Skin of body (tissue), 2 donors: ENCODE measurements around the gene CALML5. TPM values are rescaled to one million over a fixed set of nuclear protein-coding genes. Genes with fewer than 3 reads are reported as not detected.

ENCODE experiments used
- DNase-seq: peaks from one replicate; lab custom pipeline; 2025; lab: John Stamatoyannopoulos, UW
- total RNA-seq: library from RNA; depleted of rRNA; stranded (reverse); fragments of >200 nt; gene quantifications from one replicate; pipeline ENCODE4 v1.2.3, GENCODE V29; 2014

Gene CALML5, protein sequence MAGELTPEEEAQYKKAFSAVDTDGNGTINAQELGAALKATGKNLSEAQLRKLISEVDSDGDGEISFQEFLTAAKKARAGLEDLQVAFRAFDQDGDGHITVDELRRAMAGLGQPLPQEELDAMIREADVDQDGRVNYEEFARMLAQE
- total RNA-seq = 133 TPM

DNA sequence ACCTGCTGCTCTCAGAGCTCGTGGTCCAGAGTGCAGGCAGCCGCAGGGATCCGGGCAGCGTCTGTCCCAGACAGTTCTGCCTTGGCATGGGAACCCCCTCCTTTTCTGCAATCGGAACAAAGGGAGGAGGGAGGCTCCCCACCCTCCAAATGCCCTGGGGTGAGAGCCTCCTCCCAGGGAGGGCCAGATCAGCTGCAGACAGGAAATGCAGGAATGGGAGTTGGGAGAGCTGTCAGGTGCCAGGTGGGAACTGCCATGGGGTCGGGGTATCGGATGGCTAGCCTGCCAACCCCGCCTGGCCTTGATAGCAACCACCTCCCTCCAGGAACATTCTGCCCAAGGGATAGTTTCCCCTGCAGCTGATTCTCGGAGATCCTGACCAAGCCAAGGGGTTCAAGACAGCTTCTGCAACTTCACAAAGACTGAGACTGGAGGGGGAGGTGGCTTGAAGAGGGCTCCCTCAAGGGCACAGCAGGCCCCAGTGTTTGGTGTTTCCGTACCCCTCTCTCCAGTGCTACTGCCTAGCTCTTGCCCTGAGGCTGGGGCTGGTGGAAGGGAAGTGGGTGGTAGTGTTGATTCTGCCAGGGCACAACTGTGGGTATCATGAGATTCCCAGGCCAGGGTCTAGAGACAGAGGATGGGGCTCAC lies at the start of gene CALML5:
TSS of gene CALML5 (minus strand) at position 78 of the 648 bp plus-strand sequence. CDS start 132 bp downstream, outside the sequence.
- no peak for DNase-seq

DNA sequence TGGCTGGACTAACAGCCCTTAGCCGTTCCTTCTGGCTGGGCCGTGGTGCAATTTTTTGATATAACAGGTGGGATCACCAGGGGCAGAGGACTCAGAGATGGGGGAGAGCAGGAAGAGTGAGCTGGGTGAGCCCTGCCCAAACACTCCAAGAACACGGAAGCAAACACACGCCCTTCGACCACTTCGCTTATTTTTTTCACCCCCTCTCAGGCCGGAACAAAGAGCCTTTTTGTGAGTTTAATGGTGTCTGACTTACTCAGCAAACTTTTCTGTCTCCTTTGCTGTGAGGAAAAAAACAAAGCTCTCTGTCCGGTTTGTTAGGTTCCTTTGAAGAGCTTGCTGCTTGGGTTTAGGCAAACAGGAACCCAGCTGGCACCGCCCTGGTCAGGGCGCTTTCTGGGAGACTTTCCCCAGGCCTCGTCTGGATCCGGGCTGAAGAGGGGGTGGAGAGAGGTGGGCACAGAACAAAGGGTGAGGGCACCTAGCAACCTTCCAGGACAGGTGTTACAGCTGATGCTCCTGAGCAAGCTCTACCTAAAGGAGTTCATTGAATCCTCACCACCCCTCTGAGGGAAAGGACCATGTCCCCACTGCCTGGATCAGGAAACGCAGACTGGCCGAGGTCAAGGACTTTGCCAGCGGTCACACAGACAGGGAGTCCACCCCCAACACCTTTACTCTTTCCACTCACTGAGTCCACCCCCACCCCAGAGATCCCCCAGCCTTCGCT lies 48.7 kb upstream of the CALML5 start:
- DNase-seq = no peak

DNA sequence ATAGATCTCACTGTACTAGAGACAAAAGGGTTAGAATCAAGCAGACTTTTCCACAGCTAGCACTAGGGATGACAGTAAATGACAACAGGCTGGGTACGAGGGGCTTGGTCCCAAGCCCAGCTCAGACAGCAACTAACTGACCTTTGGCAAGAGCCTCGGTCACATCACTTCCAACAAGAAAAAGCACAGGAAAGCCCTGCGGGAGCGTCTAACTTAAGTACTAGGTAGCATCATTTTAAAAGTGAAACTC lies 48.2 kb upstream of the CALML5 start:
- DNase-seq = no peak

DNA sequence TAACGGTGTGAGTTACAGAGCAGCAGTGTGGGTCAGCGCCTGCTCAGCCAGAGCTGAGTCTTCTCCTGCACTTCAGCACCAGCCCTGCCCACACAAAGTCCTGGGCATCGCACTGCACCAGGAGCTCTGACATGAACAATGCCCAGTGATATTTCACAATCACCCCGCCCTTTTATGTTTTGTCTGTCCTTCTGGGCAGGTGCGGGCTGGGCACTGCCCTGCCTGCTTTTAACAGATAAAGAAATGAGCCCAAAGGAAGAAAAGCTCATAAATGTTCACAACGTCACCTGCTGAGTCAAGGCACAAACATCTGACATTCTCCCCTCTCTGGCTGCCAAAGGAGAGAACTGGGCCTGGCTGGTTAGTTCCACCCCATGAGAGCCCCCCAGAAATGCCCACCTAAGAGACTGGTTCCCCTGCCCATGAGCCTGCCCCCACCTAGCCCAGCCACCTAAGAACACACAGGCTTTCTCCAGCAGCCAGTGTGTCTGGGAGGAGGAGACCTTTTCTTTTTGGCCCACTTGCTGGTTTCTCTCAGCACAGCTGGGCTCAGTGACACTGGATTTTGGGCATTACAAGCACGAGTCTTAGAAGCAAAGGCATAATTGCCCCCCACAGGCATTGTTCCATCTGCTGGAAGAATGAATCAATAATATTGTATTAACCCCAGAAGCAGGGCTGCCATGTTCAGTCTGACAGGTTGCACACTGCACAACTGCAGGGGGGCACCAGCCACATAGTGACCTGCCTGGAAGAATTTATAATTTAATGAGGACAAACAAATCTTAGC lies 47.7 kb upstream of the CALML5 start:
- DNase-seq = no peak

DNA sequence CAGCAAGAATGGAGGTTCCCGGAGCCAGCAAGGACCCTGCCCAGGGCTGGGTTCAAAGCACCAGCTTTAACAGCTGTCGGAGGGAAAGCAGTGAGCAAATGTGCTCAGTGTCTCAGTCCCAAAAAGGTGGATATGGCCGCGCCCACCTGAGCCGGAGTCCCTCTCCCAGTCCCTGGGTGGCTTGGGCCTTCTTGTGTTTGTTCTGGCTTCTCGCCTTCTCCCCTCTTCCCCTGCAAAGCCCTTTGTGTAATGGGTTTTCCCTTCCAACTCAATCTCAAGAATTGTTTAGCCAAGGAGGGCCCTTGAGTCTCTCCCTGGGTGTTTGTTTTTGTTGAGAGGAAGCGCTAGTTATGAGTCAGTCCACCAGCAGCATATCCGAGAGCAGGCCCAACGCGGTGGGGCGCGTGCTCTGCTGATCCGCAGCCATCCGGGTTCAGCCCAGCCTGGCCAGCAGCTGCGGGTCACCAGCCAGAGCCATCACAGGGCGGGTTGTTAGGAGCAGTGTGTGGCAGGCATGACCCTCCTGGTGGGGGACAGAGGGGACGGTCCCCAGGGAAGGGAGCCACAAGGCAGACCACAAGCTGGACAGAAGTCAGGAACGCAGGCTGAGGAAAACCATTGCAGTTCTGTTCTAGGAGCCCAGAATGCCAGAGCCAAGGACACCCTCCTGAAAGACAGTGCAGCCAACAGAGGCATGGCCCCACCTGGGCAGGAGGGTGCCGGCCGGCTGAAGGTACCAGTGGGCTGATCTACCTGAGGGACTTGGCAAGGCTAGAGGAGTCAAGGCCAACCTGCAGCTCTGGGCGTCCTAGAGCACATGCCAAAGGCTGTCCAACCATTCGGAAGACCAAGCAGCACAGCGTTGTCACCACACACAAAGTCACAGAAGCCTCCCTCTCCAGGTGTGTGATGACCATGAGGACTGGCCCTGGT lies 46.7 kb upstream of the CALML5 start:
- no peak for DNase-seq

DNA sequence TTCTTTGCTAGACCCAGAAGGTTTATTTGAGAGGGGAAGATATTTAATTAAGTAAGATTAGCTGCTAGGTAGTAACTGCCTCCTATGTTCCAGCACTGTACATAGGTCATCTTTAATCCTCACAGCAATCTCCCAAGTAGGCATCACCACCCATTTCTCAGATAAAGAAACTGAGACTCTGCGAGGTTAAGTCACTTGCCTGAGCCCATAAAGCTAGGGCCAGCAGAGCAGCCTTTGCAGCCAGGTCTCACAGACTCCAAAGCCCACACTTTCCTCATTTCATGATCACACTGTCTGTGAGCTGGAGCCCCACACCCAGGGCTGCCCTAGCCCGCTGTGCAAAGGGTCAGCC lies 46.0 kb upstream of the CALML5 start:
- DNase-seq = no peak

DNA sequence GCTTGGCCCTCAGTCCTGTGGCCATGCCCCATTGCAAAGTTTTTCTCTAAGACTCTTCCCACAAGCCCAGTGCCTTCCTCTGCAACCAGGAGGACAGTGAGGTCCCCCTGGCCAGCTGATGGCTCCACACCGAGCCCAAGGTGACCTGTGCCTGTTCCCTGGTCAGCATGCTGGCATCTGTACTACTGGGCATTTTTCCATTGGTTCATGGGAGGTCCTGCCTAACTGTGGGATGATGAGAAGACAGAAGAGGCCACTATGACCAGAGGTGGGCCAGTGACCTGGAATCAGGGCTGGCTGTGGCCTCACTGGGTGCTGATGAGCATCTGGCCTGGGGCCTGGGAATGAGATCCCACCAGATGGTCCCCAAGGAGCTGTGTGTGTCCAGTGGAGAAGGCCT lies 45.6 kb upstream of the CALML5 start:
- no peak for DNase-seq

DNA sequence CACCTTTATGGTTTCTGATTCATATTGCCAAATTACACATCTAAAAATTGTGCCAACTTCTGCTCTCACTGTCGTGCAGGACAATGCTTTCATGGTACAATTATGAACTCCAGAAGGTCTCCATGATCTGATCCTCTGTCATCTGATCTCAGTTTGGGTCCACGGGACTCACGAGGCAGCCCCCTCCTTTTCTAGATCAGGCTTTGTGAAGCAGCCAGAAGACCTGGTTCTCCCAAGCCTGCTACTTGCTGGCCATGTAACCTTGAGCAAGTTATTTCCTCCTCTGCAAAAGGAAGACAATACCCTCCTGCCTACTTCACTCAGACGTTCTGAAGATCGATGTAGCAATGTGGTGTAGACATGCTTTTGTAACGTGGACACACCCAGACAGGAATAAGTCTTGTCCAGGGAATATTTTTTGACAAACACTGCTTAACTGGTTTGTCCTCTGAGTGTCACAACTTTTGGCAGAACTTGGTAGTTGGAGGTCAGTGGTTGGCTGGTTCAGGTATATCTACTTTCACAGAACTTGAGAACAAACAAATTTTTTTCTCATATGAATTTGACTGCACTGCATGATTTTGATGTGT lies 44.9 kb upstream of the CALML5 start:
- DNase-seq = no peak

DNA sequence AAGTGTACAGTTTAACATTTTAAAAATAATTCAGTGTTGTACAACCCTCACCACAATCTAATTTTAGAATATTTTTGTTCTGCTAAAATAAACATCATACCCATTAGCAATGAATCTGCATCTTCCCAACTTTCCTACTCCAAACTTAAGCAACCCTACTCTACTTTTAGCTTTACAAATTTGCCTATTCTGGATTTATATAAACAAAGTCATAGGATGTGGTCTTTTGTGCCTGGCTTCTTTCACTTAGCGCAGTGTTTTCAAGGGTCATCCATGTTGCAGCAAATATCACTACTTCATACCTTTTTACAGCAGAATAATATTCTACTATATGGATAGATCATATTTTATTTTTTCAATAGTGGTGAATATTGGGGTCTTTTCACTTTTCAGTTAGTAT lies 44.3 kb upstream of the CALML5 start:
- no peak for DNase-seq

DNA sequence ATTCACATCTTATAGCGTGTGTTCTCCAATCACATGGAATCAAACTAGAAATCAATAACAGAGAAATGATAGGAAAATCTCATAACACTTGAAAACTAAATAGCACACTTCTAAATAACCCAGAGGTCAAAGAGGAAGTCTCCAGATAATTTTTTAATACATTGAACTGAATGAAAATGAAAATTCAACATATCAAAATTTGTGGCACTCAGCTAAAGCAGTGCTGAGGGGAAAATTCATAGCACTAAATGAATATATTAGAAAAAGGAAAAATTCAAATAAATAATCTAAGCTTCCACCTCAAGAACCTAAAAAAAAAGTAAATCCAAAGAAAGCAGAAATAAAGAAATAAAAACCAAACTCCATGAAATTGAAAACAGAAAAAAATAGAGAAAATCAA lies 42.7 kb upstream of the CALML5 start:
- no peak for DNase-seq

DNA sequence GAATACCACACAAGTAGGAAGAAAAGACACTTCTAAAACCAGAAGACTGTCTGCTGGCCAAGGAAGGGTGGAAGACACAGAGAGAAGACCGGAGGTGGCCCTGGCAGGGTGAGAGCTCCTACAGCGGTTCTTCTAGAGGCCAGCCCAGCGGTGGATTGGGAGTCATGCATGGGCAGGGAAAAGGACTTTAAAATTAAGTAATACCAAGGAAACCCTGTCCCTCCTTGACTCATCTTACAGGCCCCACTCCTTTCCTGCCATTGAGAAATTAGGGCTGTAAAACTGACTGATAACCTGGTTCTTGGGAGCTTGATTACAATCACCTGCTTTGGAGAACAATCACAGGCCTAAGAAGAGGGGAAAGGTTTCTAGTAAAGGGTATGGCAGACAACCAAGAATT lies 41.5 kb upstream of the CALML5 start:
- DNase-seq = no peak

DNA sequence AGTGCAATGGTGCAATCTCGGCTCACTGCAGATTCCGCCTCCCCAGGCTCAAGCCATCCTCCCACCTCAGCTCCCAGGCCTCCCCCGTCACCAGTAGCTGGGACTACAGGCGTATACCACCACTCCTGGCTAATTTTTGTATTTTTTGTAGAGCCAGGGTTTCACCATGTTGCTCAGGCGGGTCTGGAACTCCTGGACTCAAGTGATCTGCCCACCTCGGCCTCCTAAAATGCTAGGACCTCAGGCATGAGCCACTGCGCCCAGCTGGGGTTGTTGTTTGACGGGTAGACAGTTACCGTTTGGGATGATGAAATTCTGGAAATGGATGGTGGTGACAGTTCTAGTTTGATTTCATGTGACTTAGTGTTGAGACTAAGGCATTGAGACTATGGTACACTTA lies 40.7 kb upstream of the CALML5 start:
- no peak for DNase-seq

DNA sequence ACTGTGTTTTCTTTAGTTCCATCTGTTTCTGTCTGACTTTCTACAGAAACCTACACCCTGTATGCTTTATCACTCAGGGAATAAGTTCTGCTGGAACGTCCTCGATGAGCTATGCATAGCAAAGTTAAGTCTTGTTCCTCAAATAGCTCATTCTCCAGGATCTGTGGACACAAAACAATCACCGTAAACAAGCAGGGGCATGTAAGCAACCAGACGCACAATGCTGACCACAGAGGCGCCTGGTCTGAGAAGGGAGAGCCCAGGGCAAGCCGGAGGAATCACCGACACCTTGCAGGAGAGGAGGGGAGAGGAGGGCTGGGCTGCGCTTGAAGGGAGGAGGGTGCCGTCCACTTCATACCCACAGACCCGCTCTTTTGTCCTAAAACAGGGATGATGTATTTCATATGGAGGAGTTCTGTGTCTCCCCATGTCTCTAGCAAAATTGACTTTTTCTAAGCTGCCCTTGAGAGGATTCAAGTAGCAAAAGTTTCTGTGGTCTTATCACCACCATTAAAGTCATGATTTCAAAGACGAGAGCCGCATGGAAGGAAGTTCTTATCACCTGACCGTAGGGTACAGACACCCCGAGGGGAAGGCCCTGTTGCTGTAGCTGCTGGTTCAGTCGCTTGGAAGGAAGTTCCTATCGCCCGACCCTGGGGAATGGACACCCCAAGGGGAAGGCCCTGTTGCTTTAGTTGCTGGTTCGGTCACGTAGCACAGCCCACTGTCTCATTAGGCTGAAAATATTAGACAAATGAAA lies 39.7 kb upstream of the CALML5 start:
- DNase-seq = no peak

DNA sequence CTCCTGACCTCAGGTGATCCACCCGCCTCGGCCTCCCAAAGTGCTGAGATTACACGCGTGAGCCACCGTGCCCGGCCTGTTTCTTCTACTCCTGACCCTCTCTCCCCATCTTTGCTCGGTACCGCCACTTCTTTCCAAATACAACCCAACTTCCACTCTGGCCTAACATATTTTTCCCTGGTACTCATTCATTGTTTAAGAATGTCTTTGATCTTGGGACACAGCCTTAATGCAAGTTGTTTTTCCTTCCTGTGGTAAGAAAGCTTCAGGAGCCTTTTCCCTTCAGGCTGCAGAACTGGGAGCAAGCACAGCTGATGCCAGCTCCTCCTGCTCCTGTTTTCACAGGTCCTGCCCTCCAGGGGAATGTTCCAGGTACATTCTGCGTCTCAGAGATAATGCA lies 39.1 kb upstream of the CALML5 start:
- DNase-seq = no peak

DNA sequence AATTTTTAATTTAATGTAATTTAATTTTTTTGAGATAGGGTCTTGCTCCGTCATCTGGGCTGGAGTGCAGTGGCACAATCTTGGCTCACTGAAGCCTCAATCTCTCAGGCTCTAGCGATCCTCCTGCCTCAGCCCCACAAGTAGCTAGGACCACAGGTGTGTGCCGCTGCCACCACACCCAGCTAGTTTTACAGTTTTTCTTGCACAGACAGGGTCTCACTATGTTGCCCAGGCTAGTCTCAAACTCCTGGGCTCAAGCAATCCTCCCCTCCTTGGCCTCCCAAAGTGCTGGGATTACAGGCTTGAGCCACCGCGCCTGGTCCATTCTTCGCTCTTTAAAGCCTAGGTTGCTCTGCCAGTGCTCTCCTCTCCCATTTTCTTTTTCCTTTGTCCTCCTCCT lies 38.3 kb upstream of the CALML5 start:
- DNase-seq = no peak

DNA sequence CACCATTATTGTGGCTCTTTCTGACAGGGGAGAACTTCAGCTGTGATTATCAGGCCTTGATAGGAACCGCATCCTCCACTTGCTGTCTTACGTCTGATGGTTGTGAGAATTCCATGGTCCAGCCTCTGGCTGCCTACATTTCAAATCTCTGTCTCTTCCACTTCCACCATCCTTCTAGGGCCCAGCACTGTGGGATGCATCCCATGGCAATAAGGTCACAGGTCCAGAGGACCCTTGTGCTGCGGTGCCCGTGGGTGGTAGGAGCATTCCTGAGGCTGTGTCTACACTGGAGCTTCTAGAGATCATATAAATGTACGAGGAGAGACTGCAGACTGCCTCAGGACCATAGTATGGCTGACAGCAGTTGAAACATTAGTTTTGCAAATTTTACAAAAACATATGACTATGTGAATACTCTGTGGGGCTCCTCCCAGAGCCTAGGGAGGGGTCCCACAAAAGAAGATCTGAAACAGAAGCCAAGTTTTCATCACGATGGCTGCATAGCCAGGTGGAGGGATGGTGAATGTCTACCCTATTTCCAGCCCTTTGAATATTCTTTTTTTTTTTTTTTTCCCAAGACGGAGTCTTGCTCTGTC lies 37.2 kb upstream of the CALML5 start:
- no peak for DNase-seq

DNA sequence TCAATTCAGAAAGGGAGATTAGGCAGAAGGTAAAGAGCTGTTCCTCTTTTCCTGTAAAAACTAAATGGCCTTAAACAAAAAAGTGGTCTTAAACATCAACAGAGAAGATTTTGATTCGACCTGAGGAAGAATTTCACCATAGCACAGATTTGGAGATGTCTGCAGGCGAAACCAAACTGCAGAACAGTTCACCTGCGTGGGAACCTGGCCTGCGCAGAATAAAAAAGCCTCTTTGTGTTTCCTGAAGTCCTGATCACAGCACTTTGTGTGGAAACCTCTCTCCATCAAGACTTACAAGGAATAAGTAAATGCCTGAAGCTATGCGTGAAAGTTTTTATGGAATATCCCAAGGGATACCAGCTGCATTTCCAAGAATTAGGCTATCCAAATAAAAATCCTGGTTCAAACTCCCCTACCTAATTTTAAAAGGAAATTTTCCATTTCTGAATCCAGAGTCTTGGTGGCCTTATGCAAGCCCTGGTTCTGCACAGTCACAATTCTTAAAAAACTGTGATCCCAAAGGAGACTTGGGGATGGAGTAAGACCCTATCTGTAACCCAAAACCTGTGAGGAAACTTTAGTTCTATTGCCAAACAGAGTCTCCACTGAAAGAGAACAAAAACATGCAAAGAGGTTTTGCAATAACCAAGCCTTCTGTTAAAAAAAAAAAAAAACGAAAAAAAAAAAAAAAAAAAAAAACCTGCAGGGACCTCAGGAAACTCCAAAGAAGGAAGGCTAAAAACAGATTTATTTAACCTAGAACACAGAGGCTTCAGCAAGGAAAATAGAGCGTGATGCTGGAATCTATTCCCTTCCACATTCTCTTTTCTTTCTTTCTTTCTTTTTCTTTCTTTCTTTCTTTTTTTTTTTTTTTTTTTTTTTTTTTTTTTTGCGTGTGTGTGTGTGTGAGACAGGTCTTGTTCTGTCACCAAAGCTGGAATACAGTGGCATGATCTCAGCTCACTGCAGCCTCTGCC lies 35.8 kb upstream of the CALML5 start:
- DNase-seq = peak; percentile 73

DNA sequence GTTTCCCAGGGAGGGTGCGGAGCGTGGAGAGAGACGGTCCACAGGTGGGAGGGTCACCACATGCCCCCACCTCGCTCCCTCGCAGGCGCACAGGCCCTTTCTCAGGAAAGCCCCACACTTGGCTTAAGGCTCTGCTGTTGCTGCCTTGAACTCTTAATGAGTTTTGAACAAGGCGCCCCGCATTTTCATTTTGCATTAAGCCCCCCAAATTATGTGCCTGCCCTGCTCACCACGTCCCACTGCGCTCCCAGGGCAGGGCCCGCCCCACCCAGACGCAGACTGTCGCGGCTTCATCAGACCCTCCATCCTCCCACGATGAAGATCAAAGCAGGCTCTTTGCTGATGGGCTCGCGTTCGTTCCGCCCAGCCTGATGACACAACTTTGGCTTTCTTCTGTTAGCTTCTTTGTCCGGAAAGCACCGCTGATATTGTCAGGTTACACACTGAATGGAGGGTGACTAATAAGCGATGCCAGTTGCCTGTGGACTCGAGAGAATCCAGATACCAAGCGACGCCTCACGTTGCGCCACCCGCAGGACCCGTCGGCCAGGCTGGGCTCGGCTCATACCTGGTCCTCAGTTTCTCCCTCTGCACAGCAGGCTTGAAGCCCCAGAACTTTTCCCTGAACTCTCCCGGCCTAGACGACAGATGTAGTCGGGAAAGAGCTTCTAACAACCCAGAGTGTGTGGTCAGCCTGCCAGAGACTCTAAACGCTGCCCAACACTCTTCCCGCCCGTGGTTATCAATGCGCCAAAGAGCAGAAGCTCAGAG lies 34.9 kb upstream of the CALML5 start:
- no peak for DNase-seq
